GM23248 (cell line): Measurements from ENCODE around the gene WWOX.

Experiments
- EZH2 ChIP-seq: fragments of 200-600 bp; sonication (generic); IDR thresholded peaks from 2 replicates; pipeline ENCODE4 v1.6.1; 2018; ENCODE audit warnings: antibody characterized with exemption, mild to moderate bottlenecking; ENCODE audit not compliant: insufficient read depth, poor library complexity, severe bottlenecking
- EZH2phosphoT487 ChIP-seq: fragments of 200-600 bp; sonication (generic); IDR thresholded peaks from 2 replicates; pipeline ENCODE4 v1.6.1; 2018; ENCODE audit warnings: antibody characterized with exemption, moderate library complexity, mild to moderate bottlenecking, low read depth; ENCODE audit not compliant: insufficient read depth

GRCh38 chr16:78953526-78953925, 854.1 kb downstream of the WWOX start:
- no peak for TF ChIP-seq EZH2
- no peak for TF ChIP-seq EZH2phosphoT487
